DOHH2 (cell line): ENCODE data around the gene SORL1.

Source experiments
- H3F3A ChIP-seq: fragments of 200-600 bp; sonication (generic), shearing (Covaris generic); 2 replicates; pipeline ENCODE4 v1.6.0; 2016; ENCODE audit warnings: antibody characterized with exemption, mild to moderate bottlenecking; ENCODE audit not compliant: control insufficient read depth, insufficient read depth
- H3K27ac ChIP-seq: fragments of 200-600 bp; sonication (generic); 2 replicates; pipeline ENCODE4 v1.5.1; 2014; ENCODE audit warnings: low read depth, mild to moderate bottlenecking, low read length, moderate library complexity
- H3K27me3 ChIP-seq: fragments of 200-600 bp; sonication (generic); 2 replicates; pipeline ENCODE4 v1.6.1; 2014; ENCODE audit warnings: mild to moderate bottlenecking, low read length, mixed read lengths; ENCODE audit not compliant: control insufficient read depth
- H3K36me3 ChIP-seq: fragments of 200-600 bp; sonication (generic); 2 replicates; pipeline ENCODE4 v1.6.1; 2014; ENCODE audit warnings: mild to moderate bottlenecking, low read length, moderate library complexity, mixed read lengths; ENCODE audit not compliant: control insufficient read depth
- H3K4me1 ChIP-seq: fragments of 200-600 bp; sonication (generic); 2 replicates; pipeline ENCODE4 v1.6.1; 2014; ENCODE audit warnings: mild to moderate bottlenecking, low read length, mixed read lengths; ENCODE audit not compliant: control insufficient read depth
- H3K4me2 ChIP-seq: fragments of 200-600 bp; sonication (generic); 2 replicates; pipeline ENCODE4 v1.6.0; 2014; ENCODE audit warnings: mild to moderate bottlenecking, low read length, moderate library complexity
- H3K4me3 ChIP-seq: fragments of 200-600 bp; sonication (generic); 2 replicates; pipeline ENCODE4 v1.5.1; 2014; ENCODE audit warnings: mild to moderate bottlenecking, low read length, mixed read lengths
- H3K79me2 ChIP-seq: fragments of 200-600 bp; sonication (generic); 2 replicates; pipeline ENCODE4 v1.6.1; 2014; ENCODE audit warnings: mild to moderate bottlenecking, low read length, mixed read lengths; ENCODE audit not compliant: control insufficient read depth
- H3K9me2 ChIP-seq: fragments of 200-600 bp; sonication (generic); replicated peaks from 2 replicates; pipeline ENCODE4 v1.6.1; 2014; ENCODE audit warnings: mild to moderate bottlenecking, low read length, mixed read lengths; ENCODE audit not compliant: control insufficient read depth
- H3K9me3 ChIP-seq: fragments of 200-600 bp; sonication (generic); 2 replicates; pipeline ENCODE4 v1.6.1; 2014; ENCODE audit warnings: antibody characterized with exemption, low read length, mixed read lengths; ENCODE audit not compliant: control insufficient read depth, insufficient read depth
- H4K20me1 ChIP-seq: fragments of 200-600 bp; sonication (generic); 2 replicates; pipeline ENCODE4 v1.6.0; 2014; ENCODE audit warnings: low read depth, mild to moderate bottlenecking, antibody characterized with exemption, low read length, moderate library complexity; ENCODE audit not compliant: control insufficient read depth, insufficient read depth
- CTCF ChIP-seq: fragments of 200-600 bp; sonication (generic); IDR thresholded peaks from one replicate; pipeline ENCODE4 v1.5.1; 2014; ENCODE audit warnings: antibody characterized with exemption, mild to moderate bottlenecking, low read depth, low read length; ENCODE audit not compliant: poor library complexity, severe bottlenecking
- EZH2phosphoT487 ChIP-seq: fragments of 200-600 bp; sonication (generic); IDR thresholded peaks from 2 replicates; pipeline ENCODE4 v1.6.1; 2017; ENCODE audit warnings: borderline replicate concordance, mild to moderate bottlenecking, antibody characterized with exemption, low read length, moderate library complexity, mixed read lengths

SORL1 gene

GRCh38 chr11:121450401-121450800 is 1.7 kb upstream of the SORL1 start:
- peak overlapping the region; percentile 95 for H3K4me3 ChIP-seq
- H3K79me2 ChIP-seq, result peaks cover 54% of the 10 kb centered on the region
- no peaks in the 10 kb centered on the region for H3K27me3 ChIP-seq
- H3K36me3 ChIP-seq, result peaks cover 67% of the 10 kb centered on the region
- no peaks in the 10 kb centered on the region for H3K9me3 ChIP-seq
- H3K9me2 ChIP-seq, result no peaks in the 10 kb centered on the region
- peaks cover 44% of the 10 kb centered on the region for H3F3A ChIP-seq
- H3K27ac ChIP-seq, result peak overlapping the region; percentile 97
- peak overlapping the region; percentile 84 for H3K4me2 ChIP-seq
- H4K20me1 ChIP-seq, result no peaks in the 10 kb centered on the region
- TF ChIP-seq CTCF (no peak), EZH2phosphoT487 (no peak)
- peaks cover 84% of the 10 kb centered on the region for H3K4me1 ChIP-seq

GRCh38 chr11:121451178-121451985 is 732 bp upstream of the SORL1 start:
- Histone ChIP-seq H3F3A (peaks cover 35% of the 10 kb centered on the region), H3K4me2 (peak overlapping the region; percentile 84), H3K36me3 (peaks cover 69% of the 10 kb centered on the region), H3K9me2 (no peaks in the 10 kb centered on the region), H3K79me2 (peaks cover 64% of the 10 kb centered on the region), H3K27ac (peak overlapping the region; percentile 97), H3K27me3 (no peaks in the 10 kb centered on the region), H3K9me3 (no peaks in the 10 kb centered on the region), H3K4me3 (peak overlapping the region; percentile 95), H3K4me1 (peaks cover 84% of the 10 kb centered on the region), H4K20me1 (no peaks in the 10 kb centered on the region)
- TF ChIP-seq EZH2phosphoT487 (no peak), CTCF (no peak)

- Histone ChIP-seq H3K9me2 (no peaks in the 10 kb centered on the region), H3K9me3 (no peaks in the 10 kb centered on the region), H3K27me3 (no peaks in the 10 kb centered on the region), H3F3A (peaks cover 26% of the 10 kb centered on the region), H4K20me1 (no peaks in the 10 kb centered on the region), H3K27ac (peak within 1 kb of the TSS; percentile 97), H3K79me2 (peaks cover 77% of the 10 kb centered on the region), H3K36me3 (peaks cover 79% of the 10 kb centered on the region), H3K4me1 (peaks cover 84% of the 10 kb centered on the region), H3K4me2 (peak within 1 kb of the TSS; percentile 89), H3K4me3 (peak within 1 kb of the TSS; percentile 95)
- no peak for TF ChIP-seq EZH2phosphoT487
- TF ChIP-seq CTCF, result no peak
Observed at GRCh38 chr11:121452609-121453150, 566 bp downstream of the SORL1 start, which contains the start of gene SORL1-AS1. SORL1-AS1 (minus strand) TSS chr11:121452967.
